Neuron (in vitro differentiated cells): Measurements from ENCODE around the gene HECW1.

Experiments used
- H2AFZ ChIP-seq: one replicate; pipeline ENCODE4 v1.6.1; 2013; ENCODE audit warnings: low read depth, mild to moderate bottlenecking, inconsistent platforms, low read length, moderate library complexity
- H3K27me3 ChIP-seq: one replicate; pipeline ENCODE4 v1.6.1; 2013; ENCODE audit warnings: low read length; ENCODE audit not compliant: insufficient read depth
- H3K36me3 ChIP-seq: one replicate; pipeline ENCODE4 v1.6.1; 2013; ENCODE audit warnings: low read length; ENCODE audit not compliant: insufficient read depth
- H3K4me1 ChIP-seq: one replicate; pipeline ENCODE4 v1.6.1; 2013; ENCODE audit warnings: low read length; ENCODE audit not compliant: insufficient read depth
- H3K4me3 ChIP-seq: 2 replicates; pipeline ENCODE4 v1.5.1; 2013; ENCODE audit warnings: mild to moderate bottlenecking, low read length, moderate library complexity
- H3K9me3 ChIP-seq: one replicate; pipeline ENCODE4 v1.6.1; 2013; ENCODE audit warnings: low read length

HECW1 gene

GRCh38 chr7:43395351-43395750 lies 282.9 kb downstream of the HECW1 start:
- no peaks in the 10 kb centered on the region for H3K9me3 ChIP-seq
- no peaks in the 10 kb centered on the region for H3K36me3 ChIP-seq
- peaks cover 17% of the 10 kb centered on the region for H3K4me1 ChIP-seq
- no peaks in the 10 kb centered on the region for H3K27me3 ChIP-seq
- no peak overlapping the region for H3K4me3 ChIP-seq
- no peak overlapping the region for H2AFZ ChIP-seq

- Histone ChIP-seq H3K4me3 (no peak overlapping the region), H3K27me3 (no peaks in the 10 kb centered on the region), H3K9me3 (no peaks in the 10 kb centered on the region), H2AFZ (no peak overlapping the region), H3K4me1 (peaks cover 17% of the 10 kb centered on the region), H3K36me3 (no peaks in the 10 kb centered on the region)
Measured at GRCh38 chr7:43396187-43396740, 283.8 kb downstream of the HECW1 start.

- H2AFZ ChIP-seq, result no peak overlapping the region
- H3K36me3 ChIP-seq, result no peaks in the 10 kb centered on the region
- H3K4me3 ChIP-seq, result no peak overlapping the region
- no peaks in the 10 kb centered on the region for H3K27me3 ChIP-seq
- H3K4me1 ChIP-seq, result peaks cover 5% of the 10 kb centered on the region
- H3K9me3 ChIP-seq, result no peaks in the 10 kb centered on the region
Measured at GRCh38 chr7:43398831-43399230, 286.4 kb downstream of the HECW1 start.

- Histone ChIP-seq H3K4me1 (no peaks in the 10 kb centered on the region), H3K4me3 (no peak overlapping the region), H3K36me3 (no peaks in the 10 kb centered on the region), H3K9me3 (no peaks in the 10 kb centered on the region), H3K27me3 (peaks cover 2% of the 10 kb centered on the region), H2AFZ (no peak overlapping the region)
Measured at GRCh38 chr7:43405948-43406347, 293.5 kb downstream of the HECW1 start.

- Histone ChIP-seq H3K36me3 (no peaks in the 10 kb centered on the region), H3K4me3 (no peak overlapping the region), H2AFZ (no peak overlapping the region), H3K9me3 (no peaks in the 10 kb centered on the region), H3K4me1 (no peaks in the 10 kb centered on the region), H3K27me3 (peaks cover 2% of the 10 kb centered on the region)
Measured at GRCh38 chr7:43406961-43407360, 294.5 kb downstream of the HECW1 start.

- Histone ChIP-seq H3K4me3 (no peak overlapping the region), H2AFZ (no peak overlapping the region), H3K36me3 (no peaks in the 10 kb centered on the region), H3K27me3 (peaks cover 2% of the 10 kb centered on the region), H3K9me3 (no peaks in the 10 kb centered on the region), H3K4me1 (no peaks in the 10 kb centered on the region)
Measured at GRCh38 chr7:43408981-43409380, 296.5 kb downstream of the HECW1 start.

GRCh38 chr7:43417455-43417854 lies 305.0 kb downstream of the HECW1 start:
- Histone ChIP-seq H3K9me3 (no peaks in the 10 kb centered on the region), H2AFZ (no peak overlapping the region), H3K4me1 (no peaks in the 10 kb centered on the region), H3K4me3 (no peak overlapping the region), H3K27me3 (no peaks in the 10 kb centered on the region), H3K36me3 (no peaks in the 10 kb centered on the region)

GRCh38 chr7:43430411-43430810 lies 318.0 kb downstream of the HECW1 start:
- no peaks in the 10 kb centered on the region for H3K9me3 ChIP-seq

GRCh38 chr7:43431020-43431595 lies 318.7 kb downstream of the HECW1 start:
- no peak overlapping the region for H3K4me3 ChIP-seq
- H3K9me3 ChIP-seq, result no peaks in the 10 kb centered on the region
- H3K27me3 ChIP-seq, result no peaks in the 10 kb centered on the region
- H3K4me1 ChIP-seq, result peaks cover 3% of the 10 kb centered on the region
- no peak overlapping the region for H2AFZ ChIP-seq
- H3K36me3 ChIP-seq, result no peaks in the 10 kb centered on the region

More at GRCh38 chr7:43430411-43430810, 318.0 kb downstream of the HECW1 start:
- Histone ChIP-seq H3K36me3 (no peaks in the 10 kb centered on the region), H2AFZ (no peak overlapping the region), H3K4me1 (peaks cover 3% of the 10 kb centered on the region), H3K27me3 (no peaks in the 10 kb centered on the region), H3K4me3 (no peak overlapping the region)

- no peak overlapping the region for H3K4me3 ChIP-seq
- no peak overlapping the region for H2AFZ ChIP-seq
- peaks cover 10% of the 10 kb centered on the region for H3K4me1 ChIP-seq
- no peaks in the 10 kb centered on the region for H3K27me3 ChIP-seq
- H3K9me3 ChIP-seq, result no peaks in the 10 kb centered on the region
- no peaks in the 10 kb centered on the region for H3K36me3 ChIP-seq
Measured at GRCh38 chr7:43433639-43434038, 321.2 kb downstream of the HECW1 start.

- Histone ChIP-seq H3K4me1 (peaks cover 10% of the 10 kb centered on the region), H3K9me3 (no peaks in the 10 kb centered on the region), H3K36me3 (no peaks in the 10 kb centered on the region), H3K4me3 (no peak overlapping the region), H3K27me3 (no peaks in the 10 kb centered on the region), H2AFZ (no peak overlapping the region)
Measured at GRCh38 chr7:43437001-43437400, 324.6 kb downstream of the HECW1 start.

GRCh38 chr7:43438897-43439479 lies 326.5 kb downstream of the HECW1 start:
- Histone ChIP-seq H3K36me3 (no peaks in the 10 kb centered on the region), H3K4me1 (peaks cover 7% of the 10 kb centered on the region), H3K27me3 (no peaks in the 10 kb centered on the region), H3K9me3 (peaks cover under 1% of the 10 kb centered on the region), H3K4me3 (no peak overlapping the region), H2AFZ (no peak overlapping the region)

- Histone ChIP-seq H3K4me3 (no peak overlapping the region), H3K36me3 (no peaks in the 10 kb centered on the region), H3K9me3 (peaks cover 7% of the 10 kb centered on the region), H3K27me3 (no peaks in the 10 kb centered on the region), H3K4me1 (peaks cover 7% of the 10 kb centered on the region), H2AFZ (no peak overlapping the region)
Measured at GRCh38 chr7:43439631-43440401, 327.4 kb downstream of the HECW1 start.
